WTC11 (cell line): ENCODE data around the gene RPL35A.

Experiments
- ATF2 ChIP-seq: sonication (generic); formaldehyde crosslinking; IDR thresholded peaks from 2 replicates; pipeline ENCODE4 v1.8.1; 2022; ENCODE audit warnings: low read depth, missing genetic modification reagents, borderline replicate concordance
- CTCF ChIP-seq: fragments of 200-600 bp; IDR thresholded peaks from 2 replicates; pipeline ENCODE4 v1.8.0; 2022; ENCODE audit warnings: antibody characterized with exemption
- E2F4 ChIP-seq: sonication (generic); formaldehyde crosslinking; IDR thresholded peaks from 2 replicates; pipeline ENCODE4 v1.8.1; 2022; ENCODE audit warnings: low read depth, mild to moderate bottlenecking, moderate library complexity, missing genetic modification reagents, borderline replicate concordance
- ETV6 ChIP-seq: sonication (generic); formaldehyde crosslinking; IDR thresholded peaks from 2 replicates; pipeline ENCODE4 v1.8.1; 2022; ENCODE audit warnings: mild to moderate bottlenecking, missing genetic modification reagents
- ZBTB21 ChIP-seq: sonication (generic); formaldehyde crosslinking; IDR thresholded peaks from 2 replicates; pipeline ENCODE4 v1.8.1; 2023; ENCODE audit warnings: mild to moderate bottlenecking, missing genetic modification reagents, borderline replicate concordance
- ZNF219 ChIP-seq: sonication (generic); formaldehyde crosslinking; IDR thresholded peaks from 2 replicates; pipeline ENCODE4 v1.8.0; 2023; ENCODE audit warnings: missing genetic modification reagents, mild to moderate bottlenecking, borderline replicate concordance
- ZNF423 ChIP-seq: fragments of 250-450 bp; sonication (Bioruptor Pico); IDR thresholded peaks from 2 replicates; pipeline ENCODE4 v2.1.2; 2022; ENCODE audit warnings: mild to moderate bottlenecking, moderate library complexity

GRCh38 chr3:197936819-197937384 lies 13.1 kb upstream of the RPL35A start:
- TF ChIP-seq ZNF423 (CRISPR knock-in tag) (no peak), ATF2 (no peak), CTCF (no peak), ZBTB21 (CRISPR knock-in tag) (no peak), ZNF219 (CRISPR knock-in tag) (no peak), E2F4 (CRISPR knock-in tag) (no peak), ETV6 (CRISPR knock-in tag) (no peak)
